GM11168 (cell line): ENCODE results near the gene ROBO1.

ENCODE experiments used
- in situ Hi-C: fragments of 300-500 bp; cut with MboI; formaldehyde crosslinking; loops from one replicate; pipeline ENCODE4 v1.12.0; 2022; ENCODE audit warnings: low sequenced_read_pairs; ENCODE audit not compliant: unreplicated experiment

Gene ROBO1

GRCh38 chr3:79480746-79481145, 287.1 kb downstream of the ROBO1 start:
- in situ Hi-C loops, result no loop called here

- in situ Hi-C loops, result no loop called here
Measured at GRCh38 chr3:79478620-79479019, 289.2 kb downstream of the ROBO1 start.

GRCh38 chr3:79477242-79477641, 290.6 kb downstream of the ROBO1 start:
- in situ Hi-C loops, result no loop called here

GRCh38 chr3:79473993-79474392, 293.8 kb downstream of the ROBO1 start:
- in situ Hi-C loops, result no loop called here

GRCh38 chr3:79467721-79468120, 300.1 kb downstream of the ROBO1 start:
- in situ Hi-C loops, result no loop called here

- in situ Hi-C loops, result no loop called here
Measured at GRCh38 chr3:79461129-79461792, 306.5 kb downstream of the ROBO1 start.

- in situ Hi-C loops, result no loop called here
Measured at GRCh38 chr3:79453600-79453999, 314.2 kb downstream of the ROBO1 start.

- in situ Hi-C loops, result no loop called here
Measured at GRCh38 chr3:79436387-79436786, 331.4 kb downstream of the ROBO1 start.

- in situ Hi-C loops, result no loop called here
Measured at GRCh38 chr3:79427081-79427480, 340.7 kb downstream of the ROBO1 start.

- in situ Hi-C loops, result no loop called here
Measured at GRCh38 chr3:79424811-79425210, 343.0 kb downstream of the ROBO1 start.

GRCh38 chr3:79423417-79423816, 344.4 kb downstream of the ROBO1 start:
- in situ Hi-C loops, result no loop called here

- in situ Hi-C loops, result no loop called here
Measured at GRCh38 chr3:79421273-79421672, 346.5 kb downstream of the ROBO1 start.

GRCh38 chr3:79418855-79419621, 348.8 kb downstream of the ROBO1 start:
- in situ Hi-C loops, result no loop called here

GRCh38 chr3:79415356-79415755, 352.4 kb downstream of the ROBO1 start:
- in situ Hi-C loops, result no loop called here

GRCh38 chr3:79414806-79415205, 353.0 kb downstream of the ROBO1 start:
- in situ Hi-C loops, result no loop called here

- in situ Hi-C loops, result no loop called here
Measured at GRCh38 chr3:79414035-79414434, 353.8 kb downstream of the ROBO1 start.

- in situ Hi-C loops, result no loop called here
Measured at GRCh38 chr3:79412537-79412936, 355.3 kb downstream of the ROBO1 start.

GRCh38 chr3:79410617-79411016, 357.2 kb downstream of the ROBO1 start:
- in situ Hi-C loops, result no loop called here

GRCh38 chr3:79410136-79410535, 357.7 kb downstream of the ROBO1 start:
- in situ Hi-C loops, result no loop called here

- in situ Hi-C loops, result no loop called here
Measured at GRCh38 chr3:79406175-79406574, 361.6 kb downstream of the ROBO1 start.

GRCh38 chr3:79405183-79405582, 362.6 kb downstream of the ROBO1 start:
- in situ Hi-C loops, result no loop called here

- in situ Hi-C loops, result no loop called here
Measured at GRCh38 chr3:79396595-79396994, 371.2 kb downstream of the ROBO1 start.
